AG09309 (cell line): ENCODE results near the gene PRKCA.

Source experiments
- DNase-seq: peaks from one replicate; pipeline ENCODE4 v3.0.0-alpha.2; 2010; ENCODE audit warnings: low read depth
- H3K4me3 ChIP-seq: 2 replicates; pipeline ENCODE4 v1.5.1; 2011; ENCODE audit warnings: mild to moderate bottlenecking, low read depth, low read length, moderate library complexity; ENCODE audit not compliant: control insufficient read depth
- TF ChIP-seq, protein P1 (sequence below): IDR thresholded peaks from 2 replicates; pipeline ENCODE4 v1.5.1; 2011; ENCODE audit warnings: mild to moderate bottlenecking, low read depth, low read length, inconsistent platforms; ENCODE audit not compliant: insufficient read depth, control insufficient read depth; ENCODE audit errors: missing control alignments

Gene PRKCA

DNA sequence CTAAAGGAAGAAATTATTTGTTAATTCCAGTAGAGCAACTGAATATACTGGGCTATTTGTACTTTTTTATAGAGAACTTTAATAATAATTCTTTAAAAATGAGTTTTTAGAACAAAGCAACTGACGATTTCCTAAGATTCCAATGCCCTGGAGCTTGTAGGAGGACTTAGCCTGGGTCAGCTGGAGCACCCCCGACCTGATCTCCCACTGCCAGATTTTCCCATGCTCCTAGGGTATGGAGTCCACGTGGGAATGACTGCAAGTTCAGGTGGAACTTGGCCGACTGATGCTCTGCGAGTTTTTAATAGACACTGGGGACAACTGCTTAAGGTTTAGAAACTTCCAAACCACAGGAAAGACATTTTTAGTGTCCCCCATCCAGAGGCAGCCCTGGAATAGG lies 507.0 kb downstream of the PRKCA start:
- no peak for DNase-seq
- no peak overlapping the region for H3K4me3 ChIP-seq
- TF ChIP-seq, protein P1, sequence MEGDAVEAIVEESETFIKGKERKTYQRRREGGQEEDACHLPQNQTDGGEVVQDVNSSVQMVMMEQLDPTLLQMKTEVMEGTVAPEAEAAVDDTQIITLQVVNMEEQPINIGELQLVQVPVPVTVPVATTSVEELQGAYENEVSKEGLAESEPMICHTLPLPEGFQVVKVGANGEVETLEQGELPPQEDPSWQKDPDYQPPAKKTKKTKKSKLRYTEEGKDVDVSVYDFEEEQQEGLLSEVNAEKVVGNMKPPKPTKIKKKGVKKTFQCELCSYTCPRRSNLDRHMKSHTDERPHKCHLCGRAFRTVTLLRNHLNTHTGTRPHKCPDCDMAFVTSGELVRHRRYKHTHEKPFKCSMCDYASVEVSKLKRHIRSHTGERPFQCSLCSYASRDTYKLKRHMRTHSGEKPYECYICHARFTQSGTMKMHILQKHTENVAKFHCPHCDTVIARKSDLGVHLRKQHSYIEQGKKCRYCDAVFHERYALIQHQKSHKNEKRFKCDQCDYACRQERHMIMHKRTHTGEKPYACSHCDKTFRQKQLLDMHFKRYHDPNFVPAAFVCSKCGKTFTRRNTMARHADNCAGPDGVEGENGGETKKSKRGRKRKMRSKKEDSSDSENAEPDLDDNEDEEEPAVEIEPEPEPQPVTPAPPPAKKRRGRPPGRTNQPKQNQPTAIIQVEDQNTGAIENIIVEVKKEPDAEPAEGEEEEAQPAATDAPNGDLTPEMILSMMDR, result no peak

DNA sequence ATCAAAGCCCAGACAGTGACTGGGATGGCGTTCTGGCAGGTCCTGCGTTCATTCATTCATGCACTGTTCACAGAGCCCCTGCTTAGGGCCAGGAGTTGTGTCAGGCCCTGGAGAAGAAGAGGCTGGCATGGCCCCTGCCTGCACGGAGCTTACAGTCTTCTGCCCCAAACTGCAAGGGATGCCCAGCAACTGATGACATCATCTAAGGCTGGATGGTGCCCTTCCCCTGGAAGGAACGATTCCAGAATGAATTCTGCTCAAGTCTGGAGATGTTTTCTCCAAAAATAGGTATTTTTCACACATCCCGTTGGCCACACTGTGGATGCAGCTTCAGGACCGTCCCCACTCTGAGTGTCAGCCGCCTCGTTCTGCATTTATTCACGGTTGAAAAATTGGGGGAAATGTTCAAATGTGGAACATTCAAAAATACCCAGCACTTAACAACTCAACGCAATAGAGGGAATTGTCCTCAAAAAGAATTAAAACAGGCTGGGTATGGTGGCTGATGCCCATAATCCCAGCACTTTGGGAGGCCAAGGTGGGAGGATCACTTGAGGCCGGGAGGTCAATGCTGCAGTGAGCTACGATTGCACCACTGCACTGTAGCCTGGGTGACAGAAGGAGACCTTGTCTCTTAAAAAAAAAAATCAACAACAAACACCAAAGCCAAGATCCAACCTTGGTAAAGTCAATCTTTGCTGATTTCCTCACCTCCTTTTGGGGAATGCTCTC lies 508.7 kb downstream of the PRKCA start:
- TF ChIP-seq, protein P1, result no peak
- no peak for DNase-seq
- no peak overlapping the region for H3K4me3 ChIP-seq

DNA sequence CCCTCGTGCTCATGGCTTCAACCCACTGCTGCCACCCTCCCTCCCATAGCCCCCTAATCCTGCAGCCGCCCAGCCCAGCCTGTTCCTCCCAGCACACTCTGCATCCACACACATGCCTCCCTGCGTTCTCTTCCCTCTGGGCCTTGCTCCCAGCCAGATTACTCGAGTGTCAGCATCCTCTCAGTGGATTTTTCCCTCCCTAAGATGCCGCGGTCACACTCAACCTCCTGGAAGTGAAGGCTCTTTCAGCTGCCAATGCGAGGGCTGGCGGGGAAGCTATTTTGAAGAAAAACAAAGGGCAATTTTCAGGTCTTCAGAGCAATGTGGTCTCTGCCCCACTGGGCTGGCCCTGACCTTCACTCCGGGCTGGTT lies 509.3 kb downstream of the PRKCA start:
- no peak for DNase-seq
- H3K4me3 ChIP-seq, result no peak overlapping the region
- TF ChIP-seq, protein P1, result no peak

DNA sequence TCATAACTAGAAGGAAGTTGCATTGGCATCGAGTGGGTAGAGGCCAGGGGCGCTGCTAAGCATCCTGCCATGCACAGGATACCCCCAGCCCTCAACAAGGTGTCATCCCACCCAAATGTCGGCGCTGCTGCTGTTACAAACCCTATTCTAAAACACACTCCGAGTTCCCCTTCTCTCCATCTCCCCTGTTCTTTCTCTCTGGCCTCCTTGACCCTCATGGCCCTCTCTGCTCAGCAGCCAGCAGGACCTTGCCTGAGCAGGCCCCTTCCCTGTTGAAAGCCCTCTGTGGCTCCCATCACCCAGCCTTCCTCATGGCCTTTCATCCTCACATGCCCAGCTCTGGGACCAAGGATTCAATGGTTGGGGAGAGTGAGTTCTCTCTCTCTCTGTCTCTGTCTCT lies 510.2 kb downstream of the PRKCA start:
- TF ChIP-seq, protein P1, result no peak
- H3K4me3 ChIP-seq, result no peak overlapping the region
- no peak for DNase-seq

DNA sequence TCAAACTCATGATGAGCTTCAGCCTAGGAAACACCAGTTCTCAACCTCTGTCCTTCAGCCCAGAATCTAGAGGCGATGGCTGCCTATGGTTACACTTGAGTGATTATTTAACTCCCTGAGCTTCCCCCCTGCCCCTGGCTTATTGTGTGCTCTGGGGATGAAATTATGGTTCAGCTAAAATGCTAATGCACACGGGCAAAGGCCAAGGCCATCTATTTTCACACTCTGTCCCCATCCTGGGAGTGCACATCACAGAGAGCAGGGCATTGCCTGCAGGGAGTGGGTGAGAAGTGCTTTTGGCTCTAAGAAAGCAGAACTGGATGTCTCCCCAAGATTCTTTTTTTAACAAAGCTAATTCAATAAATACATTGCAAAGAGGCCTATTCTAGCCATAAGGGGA lies 510.9 kb downstream of the PRKCA start:
- no peak overlapping the region for H3K4me3 ChIP-seq
- no peak for DNase-seq
- TF ChIP-seq, protein P1, result no peak

DNA sequence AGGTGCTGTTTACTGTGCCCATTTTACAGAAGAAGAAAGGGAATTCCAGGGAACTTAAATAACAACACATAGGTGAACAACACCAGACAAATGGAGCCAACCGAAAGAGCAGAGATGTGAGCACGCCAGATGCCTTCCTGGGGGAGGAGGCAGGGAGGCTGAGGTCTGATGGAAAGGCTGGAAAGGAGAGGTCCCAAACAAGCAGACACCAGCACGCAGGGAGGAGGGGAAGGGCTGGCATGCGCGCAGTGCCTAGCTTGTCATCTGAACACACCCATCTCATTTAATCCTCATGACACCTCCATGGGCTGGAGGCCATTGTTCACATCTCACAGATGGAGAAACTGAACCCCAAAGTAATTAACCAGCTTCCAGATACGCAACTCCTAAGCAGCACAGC lies 511.6 kb downstream of the PRKCA start:
- TF ChIP-seq, protein P1, result no peak
- no peak for DNase-seq
- H3K4me3 ChIP-seq, result no peak overlapping the region
